Smooth muscle cell (in vitro differentiated cells): Measurements from ENCODE around the gene LRRC28. TPM values are rescaled to one million over a fixed set of nuclear protein-coding genes. Genes with fewer than 3 reads are reported as not detected.

Experiments
- DNase-seq: peaks from one replicate; lab custom pipeline; 2025; ENCODE audit not compliant: unreplicated experiment; lab: John Stamatoyannopoulos, UW
- H2AFZ ChIP-seq: fragments of 200-600 bp; sonication (generic); 2 replicates; pipeline ENCODE4 v1.6.0; 2016; ENCODE audit warnings: antibody characterized with exemption, low read depth, mild to moderate bottlenecking
- H3F3A ChIP-seq: fragments of 200-600 bp; sonication (generic); 2 replicates; pipeline ENCODE4 v1.6.0; 2017; ENCODE audit warnings: antibody characterized with exemption, low read depth
- H3K27ac ChIP-seq: fragments of 200-600 bp; sonication (generic); 2 replicates; pipeline ENCODE4 v1.5.1; 2016; ENCODE audit warnings: low read depth, mild to moderate bottlenecking
- H3K27me3 ChIP-seq: fragments of 200-600 bp; sonication (generic); 2 replicates; pipeline ENCODE4 v1.6.1; 2016; ENCODE audit warnings: low read depth, mild to moderate bottlenecking
- H3K36me3 ChIP-seq: fragments of 200-600 bp; sonication (generic); 2 replicates; pipeline ENCODE4 v1.5.1; 2016; ENCODE audit warnings: low read depth
- H3K4me1 ChIP-seq: fragments of 200-600 bp; sonication (generic); 2 replicates; pipeline ENCODE4 v1.5.1; 2016; ENCODE audit warnings: low read depth
- H3K4me2 ChIP-seq: fragments of 200-600 bp; sonication (generic); 2 replicates; pipeline ENCODE4 v1.6.0; 2016; ENCODE audit warnings: mild to moderate bottlenecking
- H3K4me3 ChIP-seq: fragments of 200-600 bp; sonication (generic); 2 replicates; pipeline ENCODE4 v1.5.1; 2016; ENCODE audit warnings: mild to moderate bottlenecking
- H3K79me2 ChIP-seq: fragments of 200-600 bp; sonication (generic); 2 replicates; pipeline ENCODE4 v1.6.0; 2016; ENCODE audit warnings: low read depth, mild to moderate bottlenecking
- H3K9ac ChIP-seq: fragments of 200-600 bp; sonication (generic); 2 replicates; pipeline ENCODE4 v1.6.0; 2016; ENCODE audit warnings: low read depth
- H3K9me3 ChIP-seq: fragments of 200-600 bp; sonication (generic); replicated peaks from 2 replicates; pipeline ENCODE4 v1.5.1; 2016; ENCODE audit warnings: low read depth
- H4K20me1 ChIP-seq: fragments of 200-600 bp; sonication (generic); 2 replicates; pipeline ENCODE4 v1.6.0; 2016; ENCODE audit warnings: low read depth
- CTCF ChIP-seq: fragments of 200-600 bp; sonication (generic); IDR thresholded peaks from 2 replicates; pipeline ENCODE4 v1.5.1; 2017; ENCODE audit warnings: borderline replicate concordance, mild to moderate bottlenecking, antibody characterized with exemption; ENCODE audit not compliant: insufficient read depth, poor library complexity, severe bottlenecking
- WGBS: methylation state at CpG from one replicate; pipeline ENCODE4 v1.1.7; 2016; ENCODE audit warnings: low lambda C conversion rate; 5-methylcytosine and 5-hydroxymethylcytosine counted together
- polyA plus RNA-seq: library from polyadenylated mRNA; unstranded; fragments of >200 nt; fragmentation: Nextera tagmentation; extraction: Ambion mirVana; gene quantifications from 2 replicates; pipeline ENCODE4 v1.2.1, GENCODE V29; 2016
- total RNA-seq: library from RNA; depleted of rRNA; stranded (reverse); fragments of >200 nt; gene quantifications from 2 replicates; pipeline ENCODE4 v1.2.3, GENCODE V29; 2014

LRRC28 gene
- total and polyA plus RNA-seq, 2 experiments from 2014 or later: 26.5 to 28.8 TPM

DNA sequence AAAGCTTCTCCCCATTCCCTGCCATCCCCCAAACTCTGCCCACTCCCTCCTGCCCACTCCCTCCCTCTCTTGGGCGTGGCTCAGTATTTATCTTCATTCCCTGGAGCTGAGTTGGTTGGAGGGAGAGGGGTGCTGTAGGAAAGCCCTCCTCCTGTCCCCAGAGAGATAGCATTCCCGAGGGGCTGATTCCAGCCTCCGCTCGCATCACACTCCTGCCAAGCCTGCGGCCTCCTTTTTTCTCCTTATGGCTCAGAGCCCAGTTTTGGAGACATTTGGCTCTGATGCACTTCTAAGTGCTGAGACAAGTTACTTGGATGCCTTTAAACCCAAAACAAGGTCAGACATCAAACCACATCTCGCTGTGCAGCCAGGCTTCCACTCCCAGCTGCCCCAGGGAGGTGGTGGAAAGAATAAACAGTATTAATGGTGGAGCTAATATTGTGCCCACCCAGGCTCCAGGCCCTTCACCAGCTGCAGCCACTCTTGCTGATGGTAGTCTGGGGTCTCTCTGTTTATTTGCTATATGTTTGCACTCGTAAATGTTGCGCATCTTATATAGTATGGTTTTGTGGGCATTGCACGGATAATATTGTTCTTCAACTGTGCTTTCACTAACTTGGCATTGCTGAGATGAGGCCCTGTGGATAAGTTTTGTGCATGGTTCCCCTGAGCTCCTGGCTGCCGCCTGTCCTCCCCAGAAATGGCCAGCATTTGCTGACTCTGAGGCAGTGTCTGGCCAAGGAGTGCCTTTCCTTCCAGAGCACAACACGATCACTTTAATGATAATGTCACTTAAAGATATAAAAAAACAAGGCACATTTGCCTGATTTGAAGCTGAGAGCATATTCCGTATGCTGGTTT, 157.2 kb downstream of the LRRC28 start:
- no peak overlapping the region for H3K4me3 ChIP-seq
- H3K79me2 ChIP-seq: no peaks in the 10 kb centered on the region
- H3K36me3 ChIP-seq: no peaks in the 10 kb centered on the region
- H3K9me3 ChIP-seq: no peaks in the 10 kb centered on the region
- DNase-seq: no peak
- no peak overlapping the region for H2AFZ ChIP-seq
- H3K27me3 ChIP-seq: no peaks in the 10 kb centered on the region
- TF ChIP-seq CTCF: no peak
- no peak overlapping the region for H3K27ac ChIP-seq
- H3K9ac ChIP-seq: no peak overlapping the region
- H3F3A ChIP-seq: peaks cover 8% of the 10 kb centered on the region
- H3K4me1 ChIP-seq: no peaks in the 10 kb centered on the region
- peak overlapping the region; percentile 59 for H3K4me2 ChIP-seq
- 66% methylated on average over 12 of the region's 12 CpGs for WGBS
- no peaks in the 10 kb centered on the region for H4K20me1 ChIP-seq

- no peak overlapping the region for H3K9ac ChIP-seq
- no peak overlapping the region for H3K27ac ChIP-seq
- H3K4me1 ChIP-seq: no peaks in the 10 kb centered on the region
- H3K79me2 ChIP-seq: no peaks in the 10 kb centered on the region
- H3K9me3 ChIP-seq: no peaks in the 10 kb centered on the region
- no peak for DNase-seq
- no peak overlapping the region for H3K4me3 ChIP-seq
- no peaks in the 10 kb centered on the region for H3K36me3 ChIP-seq
- no peaks in the 10 kb centered on the region for H4K20me1 ChIP-seq
- no peaks in the 10 kb centered on the region for H3K27me3 ChIP-seq
- 28% methylated on average over 10 of the region's 10 CpGs for WGBS
- no peak overlapping the region for H2AFZ ChIP-seq
- peaks cover 8% of the 10 kb centered on the region for H3F3A ChIP-seq
- peak; percentile 38 for TF ChIP-seq CTCF
- peak overlapping the region; percentile 59 for H3K4me2 ChIP-seq
These were observed 157.8 kb downstream of the LRRC28 start for GRCh38 chr15:99409097-99409473.

GRCh38 chr15:99409560-99409959, 158.3 kb downstream of the LRRC28 start:
- no peak for DNase-seq
- H4K20me1 ChIP-seq: no peaks in the 10 kb centered on the region
- H3K79me2 ChIP-seq: no peaks in the 10 kb centered on the region
- H2AFZ ChIP-seq: no peak overlapping the region
- H3K4me3 ChIP-seq: no peak overlapping the region
- peaks cover 8% of the 10 kb centered on the region for H3F3A ChIP-seq
- H3K9me3 ChIP-seq: no peaks in the 10 kb centered on the region
- no peak overlapping the region for H3K4me2 ChIP-seq
- no peak overlapping the region for H3K27ac ChIP-seq
- TF ChIP-seq CTCF: no peak
- no peaks in the 10 kb centered on the region for H3K27me3 ChIP-seq
- 98% methylated on average over 6 of the region's 6 CpGs for WGBS
- H3K9ac ChIP-seq: no peak overlapping the region
- no peaks in the 10 kb centered on the region for H3K4me1 ChIP-seq
- no peaks in the 10 kb centered on the region for H3K36me3 ChIP-seq

DNA sequence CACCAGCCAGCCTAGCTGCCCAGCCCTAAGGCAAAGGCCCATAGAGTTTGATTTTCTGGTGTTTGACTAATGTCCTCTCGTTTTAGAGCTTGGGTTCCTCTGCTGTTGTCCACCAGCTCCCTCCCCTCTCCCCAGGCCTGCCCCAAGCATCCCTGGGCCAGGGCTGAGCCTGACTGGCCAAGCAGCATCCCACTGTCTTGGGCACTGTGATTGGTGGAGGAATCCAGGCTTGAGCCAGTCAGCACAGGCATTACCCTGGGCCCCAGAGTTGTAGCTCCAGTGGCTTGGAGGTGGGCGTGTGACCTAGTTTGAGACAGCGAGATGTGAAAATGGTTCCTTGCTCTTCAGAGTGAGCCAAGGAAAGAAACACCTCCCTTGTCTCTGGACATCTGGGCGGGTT, 159.2 kb downstream of the LRRC28 start:
- peaks cover 8% of the 10 kb centered on the region for H3F3A ChIP-seq
- H3K4me1 ChIP-seq: no peaks in the 10 kb centered on the region
- TF ChIP-seq CTCF: no peak
- no peak overlapping the region for H3K4me3 ChIP-seq
- no peak for DNase-seq
- no peak overlapping the region for H3K4me2 ChIP-seq
- 89% methylated on average over 4 of the region's 4 CpGs for WGBS
- no peak overlapping the region for H2AFZ ChIP-seq
- no peak overlapping the region for H3K9ac ChIP-seq
- no peak overlapping the region for H3K27ac ChIP-seq
- no peaks in the 10 kb centered on the region for H3K36me3 ChIP-seq
- H3K79me2 ChIP-seq: no peaks in the 10 kb centered on the region
- no peaks in the 10 kb centered on the region for H3K9me3 ChIP-seq
- no peaks in the 10 kb centered on the region for H3K27me3 ChIP-seq
- no peaks in the 10 kb centered on the region for H4K20me1 ChIP-seq
